ENCODE results near the gene SMG6. TPM values are rescaled to one million over a fixed set of nuclear protein-coding genes. Genes with fewer than 3 reads are reported as not detected.
"Not testable (repeated sequence)": the region's sequence is repeated elsewhere in the genome, so short reads cannot be mapped to it uniquely, and the experiment has no call there.

The SMG6 gene
- polyA plus RNA-seq, 3 donors: 31.1 to 36.1 (median 32.9) TPM

DNA sequence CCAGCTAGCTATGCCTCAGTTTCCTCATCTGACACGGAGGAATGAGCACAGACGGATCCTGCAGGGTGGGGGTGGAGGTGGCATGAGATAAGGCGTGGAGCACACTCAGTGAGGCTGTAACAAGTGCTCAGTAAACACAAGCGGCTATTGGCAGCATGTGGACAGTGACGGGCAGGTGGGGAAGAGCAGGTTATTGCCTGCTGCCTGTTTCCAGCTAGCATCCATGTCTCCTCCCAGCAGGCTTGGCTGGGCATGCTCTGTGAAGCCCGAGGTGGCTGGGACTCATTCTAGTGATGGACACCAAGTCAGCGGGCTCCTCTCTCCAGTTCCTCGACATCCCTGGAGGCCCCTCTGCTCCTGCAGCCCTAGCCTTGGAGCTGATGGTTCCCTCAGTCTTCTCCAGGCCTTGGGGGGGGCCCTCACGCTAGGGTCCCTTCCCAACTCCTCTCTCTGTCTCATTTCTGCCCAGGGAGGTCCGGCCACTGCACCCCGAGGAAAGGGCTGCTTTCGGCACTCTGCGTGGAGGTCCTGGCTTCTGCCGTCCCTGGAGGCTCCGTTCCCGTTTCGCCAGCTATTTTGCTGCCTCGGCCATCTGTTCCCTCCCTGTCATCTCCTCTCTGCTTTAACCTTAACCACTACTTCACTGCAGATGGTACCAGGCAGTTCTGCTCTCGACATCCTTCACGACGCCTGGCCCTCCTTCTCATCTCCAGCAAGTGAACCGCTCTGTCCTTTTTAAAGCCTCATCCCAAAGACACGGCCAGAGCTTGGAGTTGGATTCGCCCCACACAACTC is 284.7 kb downstream of the SMG6 start:
- DNase-seq (ENCODE audit: low read depth in 3 of 3, low spot score in 2 of 3): no peak

DNA sequence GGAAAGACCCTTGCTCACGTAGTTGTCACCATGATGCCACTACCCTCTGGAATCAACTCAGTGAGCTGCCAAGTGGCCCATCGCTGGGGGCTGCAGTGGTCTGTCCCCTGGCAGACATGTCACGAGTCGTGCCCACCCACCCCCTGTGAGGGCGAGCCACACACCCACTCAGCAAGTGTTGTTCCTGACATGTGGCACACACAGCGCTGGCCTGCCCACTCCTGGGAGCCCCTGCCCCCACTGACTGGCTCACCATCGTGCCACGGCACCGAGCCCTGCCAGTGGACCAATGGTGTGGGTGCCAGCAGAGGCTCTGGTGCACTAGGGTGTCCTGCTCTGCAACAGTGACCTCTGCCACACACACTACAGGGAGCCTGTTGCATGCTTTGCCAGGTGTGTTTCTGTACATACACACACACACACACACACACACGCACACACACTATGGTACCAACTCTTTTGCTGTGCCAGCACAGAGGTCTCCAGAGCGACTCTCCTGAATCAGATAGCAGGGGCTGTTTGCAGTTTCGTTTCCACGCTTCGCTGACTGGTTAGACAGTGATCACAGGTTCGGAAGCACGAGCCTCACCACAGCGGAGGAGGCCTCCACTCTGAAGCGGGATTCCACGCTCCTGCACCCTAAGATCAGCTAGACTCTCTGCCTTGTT is 286.2 kb downstream of the SMG6 start:
- no peak for DNase-seq (ENCODE audit: low read depth in 3 of 3, low spot score in 2 of 3)

DNA sequence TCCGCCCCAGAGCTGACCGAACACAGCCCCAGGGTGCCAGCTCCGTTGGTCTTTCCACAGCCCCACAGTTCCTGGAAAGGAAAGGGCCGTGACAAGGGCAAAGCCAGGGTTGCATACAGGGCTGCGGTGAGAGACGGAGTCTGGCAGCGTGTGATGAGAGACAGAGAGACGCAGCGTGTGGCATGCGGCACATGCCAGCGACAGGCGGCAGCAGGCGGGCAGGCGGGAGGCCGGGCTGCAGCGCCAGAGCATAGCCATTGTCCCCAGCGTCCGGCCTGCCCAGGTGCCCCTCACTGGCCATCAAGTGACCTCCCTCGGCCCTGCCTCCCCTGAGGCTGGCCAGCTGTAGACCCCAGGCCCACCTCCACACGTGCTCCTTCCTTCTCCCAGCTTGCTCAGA is 287.1 kb downstream of the SMG6 start:
- DNase-seq (ENCODE audit: low read depth in 3 of 3, low spot score in 2 of 3): no peak

DNA sequence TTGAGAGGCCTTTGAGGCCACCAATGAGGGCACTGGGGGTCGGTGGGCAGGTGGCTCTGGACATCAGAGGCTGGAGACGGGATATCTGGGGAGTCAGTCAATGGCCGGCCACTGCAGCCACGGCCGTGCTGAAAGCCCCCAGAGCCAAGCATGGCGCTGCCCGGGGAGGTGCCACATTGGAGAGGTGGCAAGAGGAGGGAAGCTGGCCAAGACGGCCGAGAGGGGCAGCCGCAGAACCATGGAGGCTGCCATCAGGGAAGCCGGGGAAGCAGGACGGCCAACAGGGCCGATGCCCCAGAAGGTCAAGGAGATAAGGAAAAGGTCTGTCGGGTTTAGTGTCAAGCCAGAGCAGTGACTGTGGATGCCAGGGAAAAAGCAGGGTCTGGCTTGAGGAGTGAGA is 288.3 kb downstream of the SMG6 start:
- no peak for DNase-seq (ENCODE audit: low read depth in 3 of 3, low spot score in 2 of 3)

DNA sequence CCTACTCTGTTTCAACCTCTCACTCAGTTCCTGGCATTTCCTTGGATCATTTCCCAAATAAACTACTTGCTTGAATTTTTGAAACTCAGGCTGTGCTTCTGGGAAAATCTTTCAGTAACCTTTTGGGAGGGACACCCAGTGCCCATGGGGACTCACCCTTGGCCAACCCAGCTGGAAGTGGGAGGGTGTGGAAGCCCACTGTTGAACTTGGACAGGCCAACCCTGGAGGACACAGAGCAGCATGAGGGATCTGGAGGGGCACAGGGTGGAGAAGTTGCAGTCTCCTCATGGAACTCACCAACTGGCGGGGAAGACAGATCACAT is 289.6 kb downstream of the SMG6 start:
- no peak for DNase-seq (ENCODE audit: low read depth in 3 of 3, low spot score in 2 of 3)

DNA sequence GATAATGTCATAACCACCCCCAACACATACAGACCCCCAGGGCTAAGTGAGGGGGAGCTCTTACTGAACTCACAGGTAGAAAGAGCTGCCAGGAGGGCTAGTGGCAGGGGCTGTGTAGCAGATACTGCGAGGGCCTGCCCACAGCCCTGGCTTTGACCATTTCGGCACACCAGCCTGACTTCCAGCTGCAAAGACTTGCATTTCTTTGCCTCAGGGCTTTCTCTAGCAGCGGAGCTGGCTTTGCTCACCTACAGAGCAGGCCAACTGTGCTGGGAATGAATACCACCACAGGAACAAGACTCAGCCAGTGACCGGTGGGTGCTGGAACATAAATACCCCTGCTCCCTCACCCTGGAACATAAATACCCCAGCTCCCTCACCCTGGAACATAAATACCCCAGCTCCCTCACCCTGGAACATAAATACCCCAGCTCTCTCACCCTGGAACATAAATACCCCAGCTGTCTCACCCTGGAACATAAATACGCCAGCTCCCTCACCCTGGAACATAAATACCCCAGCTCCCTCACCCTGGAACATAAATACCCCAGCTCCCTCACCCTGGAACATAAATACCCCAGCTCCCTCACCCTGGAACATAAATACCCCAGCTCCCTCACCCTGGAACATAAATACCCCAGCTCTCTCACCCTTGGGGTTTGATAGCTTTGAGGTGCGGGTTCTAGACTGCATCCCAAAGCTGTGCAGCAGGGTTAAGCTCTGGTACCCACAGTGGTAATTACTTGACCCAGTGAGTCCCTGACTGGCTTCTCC is 290.2 kb downstream of the SMG6 start:
- DNase-seq (ENCODE audit: low read depth in 3 of 3, low spot score in 2 of 3): not testable (repeated sequence)

DNA sequence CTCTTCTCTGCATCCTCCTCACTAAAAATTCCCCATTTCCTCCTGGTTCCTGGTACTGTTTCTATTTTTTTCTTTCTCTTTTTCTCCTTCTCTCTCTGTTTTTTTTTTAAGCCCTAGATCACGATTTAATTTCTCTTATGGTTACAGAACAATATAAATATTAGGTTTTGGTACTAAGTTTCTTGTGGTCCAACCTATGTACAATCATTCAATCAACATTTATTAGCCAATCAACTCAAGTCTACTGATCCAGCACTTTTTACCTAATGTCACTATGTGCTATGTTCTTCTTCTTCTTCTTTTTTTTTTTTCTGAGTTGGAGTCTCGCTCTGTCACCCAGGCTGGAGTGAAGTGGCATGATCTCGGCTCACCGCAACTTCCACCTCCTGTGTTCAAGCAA is 291.1 kb downstream of the SMG6 start:
- DNase-seq (ENCODE audit: low read depth in 3 of 3, low spot score in 2 of 3): no peak

DNA sequence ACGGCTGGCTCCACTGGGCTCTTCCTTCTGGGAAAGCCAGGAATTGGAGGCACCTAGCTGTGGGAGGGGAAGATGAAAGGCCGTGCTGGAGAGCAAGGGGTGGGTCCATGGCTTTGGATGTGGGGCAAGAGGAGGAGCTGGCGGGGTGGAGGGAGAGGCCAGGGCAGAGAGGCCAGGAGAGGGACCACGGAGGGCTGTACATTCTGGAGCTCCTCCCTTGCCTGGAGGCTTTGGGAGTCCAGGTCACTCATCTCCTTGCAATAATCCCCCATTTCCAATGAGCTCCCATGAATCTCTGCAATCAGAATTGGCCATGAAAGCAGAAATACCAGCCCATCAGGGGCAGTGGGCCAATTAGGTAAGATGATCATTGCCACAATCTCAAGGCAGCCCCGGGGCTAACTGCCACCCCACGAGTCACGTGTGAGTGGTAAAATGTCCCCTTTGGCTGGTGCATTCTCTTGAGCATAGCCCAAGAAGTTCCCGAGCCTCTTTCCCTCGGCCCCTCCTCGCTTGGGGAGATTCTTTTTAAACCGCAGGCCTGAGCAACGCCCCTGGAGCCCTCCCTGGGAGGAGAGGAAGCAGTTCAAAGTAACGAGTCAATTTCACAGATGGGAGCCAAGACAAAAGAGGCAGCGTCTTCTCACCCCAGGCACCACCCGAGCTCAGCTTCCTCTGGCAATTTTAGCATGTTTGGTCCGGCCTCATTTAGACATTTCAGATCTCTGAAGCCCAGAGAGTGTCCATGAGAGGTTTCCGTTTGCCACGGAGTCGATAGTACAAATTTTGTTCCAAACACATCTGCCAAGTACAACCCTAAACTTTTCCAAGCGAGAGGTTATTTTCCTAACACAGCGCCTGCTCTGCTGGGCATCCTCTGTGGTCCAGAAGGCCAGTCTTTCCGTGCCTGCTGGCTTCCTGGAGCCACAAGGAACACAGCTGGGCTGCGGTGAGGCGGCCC is 291.9 kb downstream of the SMG6 start:
- no peak for DNase-seq (ENCODE audit: low read depth in 3 of 3, low spot score in 2 of 3)

Other genes with a start within 250 kb of the SMG6 start
- 10 to 100 TPM; 13.5 to 14.2 (median 14.0) TPM for gene HIC1, start 248.7 kb downstream of the SMG6 start, polyA plus RNA-seq (ENCODE audit: insufficient read length in 3 of 3)
- gene SRR, start 165 bp upstream of the SMG6 start, polyA plus RNA-seq (ENCODE audit: insufficient read length in 3 of 3): 10 to 100 TPM; 24.8 to 28.4 (median 26.0) TPM
- gene TSR1, start 32.7 kb upstream of the SMG6 start, polyA plus RNA-seq (ENCODE audit: insufficient read length in 3 of 3): 10 to 100 TPM; 32.1 to 40.2 (median 34.6) TPM
- gene SGSM2, start 33.7 kb upstream of the SMG6 start, polyA plus RNA-seq (ENCODE audit: insufficient read length in 3 of 3): 10 to 100 TPM; 56.2 to 61.4 (median 56.6) TPM
- 10 to 100 TPM; 10.5 to 12.1 (median 10.6) TPM for gene MNT, start 97.3 kb upstream of the SMG6 start, polyA plus RNA-seq (ENCODE audit: insufficient read length in 3 of 3)
- gene METTL16, start 208.1 kb upstream of the SMG6 start, polyA plus RNA-seq (ENCODE audit: insufficient read length in 3 of 3): 10 to 100 TPM; 36.1 to 39.1 (median 36.6) TPM